ENCODE data around the gene RAB36.
A peak's percentile ranks its signal among the peaks of the same experiment; 100 is the strongest.

Gene RAB36

GRCh38 chr22:23144932-23145877 is at the start of gene RAB36:
RAB36 (plus strand) TSS chr22:23145477; CDS start chr22:23146617, 1,140 bp downstream.
- DNase-seq (ENCODE audit: low spot score) = peak; percentile 85

GRCh38 chr22:23095733-23096342 is 49.4 kb upstream of the RAB36 start:
- no peak for DNase-seq (ENCODE audit: low spot score)

GRCh38 chr22:23097412-23098229 is 47.7 kb upstream of the RAB36 start:
- no peak for DNase-seq (ENCODE audit: low spot score)

- no peak for DNase-seq (ENCODE audit: low spot score)
Observed at GRCh38 chr22:23098230-23098705, 47.0 kb upstream of the RAB36 start.

GRCh38 chr22:23098718-23099530 is 46.4 kb upstream of the RAB36 start:
- peak; percentile 60 for DNase-seq (ENCODE audit: low spot score)

GRCh38 chr22:23099531-23099804 is 45.8 kb upstream of the RAB36 start:
- DNase-seq (ENCODE audit: low spot score) = no peak

- DNase-seq (ENCODE audit: low spot score) = no peak
Observed at GRCh38 chr22:23100124-23100801, 45.0 kb upstream of the RAB36 start.

- DNase-seq (ENCODE audit: low spot score) = no peak
Observed at GRCh38 chr22:23101524-23101923, 43.8 kb upstream of the RAB36 start.

GRCh38 chr22:23102002-23102655 is 43.1 kb upstream of the RAB36 start:
- DNase-seq (ENCODE audit: low spot score) = no peak

- DNase-seq (ENCODE audit: low spot score) = no peak
Observed at GRCh38 chr22:23102776-23103175, 42.5 kb upstream of the RAB36 start.

- no peak for DNase-seq (ENCODE audit: low spot score)
Observed at GRCh38 chr22:23103199-23103954, 41.9 kb upstream of the RAB36 start.

GRCh38 chr22:23104187-23104971 is 40.9 kb upstream of the RAB36 start:
- no peak for DNase-seq (ENCODE audit: low spot score)

- DNase-seq (ENCODE audit: low spot score) = no peak
Observed at GRCh38 chr22:23105304-23105703, 40.0 kb upstream of the RAB36 start.

- no peak for DNase-seq (ENCODE audit: low spot score)
Observed at GRCh38 chr22:23105919-23106318, 39.4 kb upstream of the RAB36 start.

GRCh38 chr22:23106344-23106743 is 38.9 kb upstream of the RAB36 start:
- no peak for DNase-seq (ENCODE audit: low spot score)

- no peak for DNase-seq (ENCODE audit: low spot score)
Observed at GRCh38 chr22:23106906-23107367, 38.3 kb upstream of the RAB36 start.

GRCh38 chr22:23107487-23108248 is 37.6 kb upstream of the RAB36 start:
- DNase-seq (ENCODE audit: low spot score) = peak; percentile 42

Data from NAMALWA (cell line).